Coronary artery (tissue), 2 donors: Measurements from ENCODE around the gene AKAP1.
A peak's percentile ranks its signal among the peaks of the same experiment; 100 is the strongest.

Source experiments
- DNase-seq: peaks from one replicate; pipeline ENCODE4 v3.0.0-alpha.2; 2017; ENCODE audit warnings: low spot score
- H3K27ac ChIP-seq, 2 donors: fragments of 200-600 bp; sonication (generic); one replicate each; pipeline ENCODE4 v1.5.1; 2016 to 2019
- H3K4me3 ChIP-seq: fragments of 200-600 bp; sonication (generic); 2 replicates; pipeline ENCODE4 v1.5.1; 2016; ENCODE audit warnings: mild to moderate bottlenecking, moderate library complexity
- TF ChIP-seq, protein P1 (sequence below): fragments of 200-600 bp; sonication (generic); IDR thresholded peaks from one replicate; pipeline ENCODE4 v1.5.1; 2019; ENCODE audit warnings: antibody characterized with exemption

AKAP1 gene

GRCh38 chr17:57125406-57125805 is 40.4 kb downstream of the AKAP1 start:
- TF ChIP-seq, protein P1, sequence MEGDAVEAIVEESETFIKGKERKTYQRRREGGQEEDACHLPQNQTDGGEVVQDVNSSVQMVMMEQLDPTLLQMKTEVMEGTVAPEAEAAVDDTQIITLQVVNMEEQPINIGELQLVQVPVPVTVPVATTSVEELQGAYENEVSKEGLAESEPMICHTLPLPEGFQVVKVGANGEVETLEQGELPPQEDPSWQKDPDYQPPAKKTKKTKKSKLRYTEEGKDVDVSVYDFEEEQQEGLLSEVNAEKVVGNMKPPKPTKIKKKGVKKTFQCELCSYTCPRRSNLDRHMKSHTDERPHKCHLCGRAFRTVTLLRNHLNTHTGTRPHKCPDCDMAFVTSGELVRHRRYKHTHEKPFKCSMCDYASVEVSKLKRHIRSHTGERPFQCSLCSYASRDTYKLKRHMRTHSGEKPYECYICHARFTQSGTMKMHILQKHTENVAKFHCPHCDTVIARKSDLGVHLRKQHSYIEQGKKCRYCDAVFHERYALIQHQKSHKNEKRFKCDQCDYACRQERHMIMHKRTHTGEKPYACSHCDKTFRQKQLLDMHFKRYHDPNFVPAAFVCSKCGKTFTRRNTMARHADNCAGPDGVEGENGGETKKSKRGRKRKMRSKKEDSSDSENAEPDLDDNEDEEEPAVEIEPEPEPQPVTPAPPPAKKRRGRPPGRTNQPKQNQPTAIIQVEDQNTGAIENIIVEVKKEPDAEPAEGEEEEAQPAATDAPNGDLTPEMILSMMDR = no peak

GRCh38 chr17:57125866-57126265 is 40.8 kb downstream of the AKAP1 start:
- TF ChIP-seq, protein P1 = no peak
- DNase-seq = no peak
- Histone ChIP-seq H3K4me3 (no peak overlapping the region), H3K27ac (no peak overlapping the region)

More at GRCh38 chr17:57125406-57125805, 40.4 kb downstream of the AKAP1 start:
- DNase-seq = no peak
- H3K4me3 ChIP-seq = no peak overlapping the region
- H3K27ac ChIP-seq = no peak overlapping the region

DNA sequence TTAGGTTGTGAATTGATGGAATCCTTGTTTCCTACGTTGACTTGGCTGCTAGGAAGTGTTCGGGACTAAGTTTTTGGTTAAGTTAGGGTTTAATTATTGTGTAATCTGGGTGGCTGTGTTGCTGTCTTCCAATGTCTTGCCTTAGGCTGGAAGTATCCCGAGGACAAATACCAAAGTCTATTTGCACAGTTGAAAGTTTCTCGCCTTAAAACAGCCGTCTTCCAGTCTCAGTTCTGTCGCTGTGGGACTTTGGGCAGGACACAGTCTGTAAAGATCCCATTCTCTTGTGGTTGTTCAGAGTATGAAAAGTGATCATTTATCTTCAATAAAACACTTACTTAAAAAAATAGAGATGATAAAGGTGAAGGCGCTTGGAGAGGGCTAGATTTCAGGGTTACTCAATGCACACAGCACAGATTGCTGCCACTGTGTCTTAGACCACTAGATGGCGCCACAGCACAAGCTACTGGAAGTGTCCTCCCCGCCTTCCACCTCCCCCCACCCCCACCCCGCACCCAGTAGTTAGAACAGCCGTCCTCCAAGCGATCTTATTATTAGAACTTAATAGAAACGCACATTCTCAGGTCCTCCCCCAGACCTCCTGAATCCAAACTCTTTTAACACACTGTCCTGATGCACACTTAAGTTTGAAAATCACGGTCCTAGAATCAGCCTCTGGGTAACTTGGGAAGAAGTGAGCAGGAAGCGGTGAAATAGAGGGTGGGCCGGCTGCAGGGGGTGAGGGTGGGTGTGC is 45.8 kb downstream of the AKAP1 start:
- TF ChIP-seq, protein P1 = peak; percentile 90

DNA sequence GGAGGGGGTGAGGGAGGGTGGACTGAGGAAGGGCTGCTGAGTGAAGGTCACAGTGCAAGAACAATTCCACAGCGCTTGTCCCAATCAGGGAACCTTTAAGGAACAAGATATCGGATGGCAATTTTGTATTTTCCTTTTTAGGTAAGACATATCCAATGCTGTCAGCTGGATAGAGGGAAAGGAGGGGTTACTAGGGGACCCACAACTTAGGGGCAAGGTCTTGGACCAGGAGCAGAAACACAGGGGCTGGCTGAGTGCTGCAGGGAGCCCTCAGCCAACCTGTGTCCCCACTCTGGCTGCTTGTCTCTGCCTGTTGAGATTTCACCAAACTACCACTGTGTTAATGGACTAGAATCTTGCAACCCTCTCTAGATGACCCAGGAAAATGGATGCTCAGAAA is 47.6 kb downstream of the AKAP1 start:
- H3K4me3 ChIP-seq = no peak overlapping the region
- no peak for DNase-seq
- no peak overlapping the region for H3K27ac ChIP-seq
- TF ChIP-seq, protein P1 = no peak

More for the DNA sequence above, 45.8 kb downstream of the AKAP1 start:
- H3K27ac ChIP-seq = no peak overlapping the region
- no peak for DNase-seq
- peak overlapping the region; percentile 48 for H3K4me3 ChIP-seq

- no peak overlapping the region for H3K4me3 ChIP-seq
- H3K27ac ChIP-seq = no peak overlapping the region
- DNase-seq = no peak
- TF ChIP-seq, protein P1 = no peak
Observed at GRCh38 chr17:57133486-57133885, 48.4 kb downstream of the AKAP1 start.

GRCh38 chr17:57135026-57135788 is 50.2 kb downstream of the AKAP1 start:
- H3K27ac ChIP-seq = no peak overlapping the region
- no peak overlapping the region for H3K4me3 ChIP-seq
- TF ChIP-seq, protein P1 = no peak
- DNase-seq = no peak
